Cardiac muscle cell (in vitro differentiated cells and primary cell): ENCODE data around the gene MPG. TPM values are rescaled to one million over a fixed set of nuclear protein-coding genes. Genes with fewer than 3 reads are reported as not detected.

ENCODE experiments used
- DNase-seq, 2 donors: peaks; one replicate each; pipeline versions ENCODE4 v3.0.0 to v3.0.0-alpha.2; 2010 to 2017; ENCODE audit warnings: low read depth in 1 of 2, low spot score in 1 of 2
- H3K27ac ChIP-seq: fragments of 200-600 bp; sonication (generic); 2 replicates; pipeline ENCODE4 v1.5.1; 2016
- H3K27me3 ChIP-seq: fragments of 200-600 bp; sonication (generic); 2 replicates; pipeline ENCODE4 v1.6.0; 2016; ENCODE audit warnings: control low read depth
- H3K36me3 ChIP-seq: fragments of 200-600 bp; sonication (generic); 2 replicates; pipeline ENCODE4 v1.5.1; 2016; ENCODE audit warnings: control low read depth
- H3K4me1 ChIP-seq: fragments of 200-600 bp; sonication (generic); 2 replicates; pipeline ENCODE4 v1.8.1; 2017; ENCODE audit warnings: low read depth, mild to moderate bottlenecking, mixed run types
- H3K4me3 ChIP-seq: fragments of 200-600 bp; sonication (generic); 2 replicates; pipeline ENCODE4 v1.5.1; 2016; ENCODE audit warnings: mild to moderate bottlenecking
- H3K9me3 ChIP-seq: fragments of 200-600 bp; sonication (generic); 2 replicates; pipeline ENCODE4 v1.5.1; 2017; ENCODE audit warnings: low read depth, mild to moderate bottlenecking, control low read depth
- polyA plus RNA-seq: library from polyadenylated mRNA; unstranded; fragments of >200 nt; fragmentation: Nextera tagmentation; extraction: Ambion mirVana; gene quantifications from 2 replicates; pipeline ENCODE4 v1.2.1, GENCODE V29; 2016
- total RNA-seq: library from RNA; depleted of rRNA; stranded (reverse); fragments of >200 nt; gene quantifications from 2 replicates; pipeline ENCODE4 v1.2.3, GENCODE V29; 2016
- TF ChIP-seq, protein P1 (sequence below): IDR thresholded peaks from 2 replicates; pipeline ENCODE4 v1.5.1; 2012; ENCODE audit warnings: low read depth, mild to moderate bottlenecking, low read length

The MPG gene
- total and polyA plus RNA-seq, 2 experiments from 2014 or later = 78.2 to 90.2 TPM

DNA sequence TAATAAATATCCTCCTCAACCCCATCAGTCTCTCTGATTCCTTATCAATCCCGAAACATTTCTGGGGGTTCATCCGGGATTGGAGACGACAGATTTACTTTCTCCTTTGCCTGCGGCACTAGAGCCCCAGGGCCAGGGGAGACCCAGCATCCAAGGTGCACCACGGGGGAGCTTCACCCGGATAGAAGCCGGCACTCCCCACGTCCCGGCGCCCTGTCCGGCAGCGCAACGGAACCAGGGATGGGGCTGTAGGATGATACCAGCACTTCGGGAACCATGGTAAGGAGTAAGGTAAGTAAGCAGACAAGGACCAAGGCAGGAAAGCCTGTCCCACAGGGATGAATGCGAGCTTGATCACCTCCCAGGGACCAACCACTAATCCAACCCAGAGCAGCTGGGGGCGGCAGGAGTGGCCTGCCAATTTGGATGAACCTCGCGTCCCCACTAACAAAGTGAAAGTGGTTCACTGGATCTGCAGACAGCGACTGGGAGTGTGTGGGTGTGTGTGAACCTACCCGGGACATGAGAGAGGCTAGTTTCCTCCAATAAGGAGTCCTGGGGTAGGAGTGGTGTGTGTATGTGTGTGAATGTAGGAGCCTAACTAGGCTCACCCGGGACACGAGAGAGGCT, 36.5 kb upstream of the MPG start:
- TF ChIP-seq, protein P1, sequence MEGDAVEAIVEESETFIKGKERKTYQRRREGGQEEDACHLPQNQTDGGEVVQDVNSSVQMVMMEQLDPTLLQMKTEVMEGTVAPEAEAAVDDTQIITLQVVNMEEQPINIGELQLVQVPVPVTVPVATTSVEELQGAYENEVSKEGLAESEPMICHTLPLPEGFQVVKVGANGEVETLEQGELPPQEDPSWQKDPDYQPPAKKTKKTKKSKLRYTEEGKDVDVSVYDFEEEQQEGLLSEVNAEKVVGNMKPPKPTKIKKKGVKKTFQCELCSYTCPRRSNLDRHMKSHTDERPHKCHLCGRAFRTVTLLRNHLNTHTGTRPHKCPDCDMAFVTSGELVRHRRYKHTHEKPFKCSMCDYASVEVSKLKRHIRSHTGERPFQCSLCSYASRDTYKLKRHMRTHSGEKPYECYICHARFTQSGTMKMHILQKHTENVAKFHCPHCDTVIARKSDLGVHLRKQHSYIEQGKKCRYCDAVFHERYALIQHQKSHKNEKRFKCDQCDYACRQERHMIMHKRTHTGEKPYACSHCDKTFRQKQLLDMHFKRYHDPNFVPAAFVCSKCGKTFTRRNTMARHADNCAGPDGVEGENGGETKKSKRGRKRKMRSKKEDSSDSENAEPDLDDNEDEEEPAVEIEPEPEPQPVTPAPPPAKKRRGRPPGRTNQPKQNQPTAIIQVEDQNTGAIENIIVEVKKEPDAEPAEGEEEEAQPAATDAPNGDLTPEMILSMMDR = no peak
- peaks cover 5% of the 10 kb centered on the region for H3K36me3 ChIP-seq

DNA sequence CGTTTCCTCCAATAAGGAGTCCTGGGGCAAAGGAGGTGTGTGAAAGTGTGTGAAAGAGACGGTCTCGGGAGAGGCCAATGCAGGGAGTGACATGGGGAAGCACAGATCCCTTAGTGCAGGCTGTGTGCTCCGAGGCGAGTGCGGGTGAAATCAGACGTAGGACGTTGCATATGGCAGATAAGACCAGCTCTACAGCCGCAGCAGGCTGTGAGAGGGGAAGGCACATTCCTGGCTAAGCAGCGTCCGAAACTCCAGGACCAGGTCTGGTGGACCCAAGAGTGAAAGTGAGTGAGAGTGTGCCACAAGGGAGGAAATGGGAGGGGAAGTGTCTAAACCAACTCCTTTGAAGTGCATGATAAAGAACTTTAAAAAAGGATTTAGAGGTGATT, 36.0 kb upstream of the MPG start:
- no peak overlapping the region for H3K4me3 ChIP-seq
- H3K9me3 ChIP-seq = no peaks in the 10 kb centered on the region
- H3K36me3 ChIP-seq = peaks cover 5% of the 10 kb centered on the region
- TF ChIP-seq, protein P1 = no peak
- no peaks in the 10 kb centered on the region for H3K27me3 ChIP-seq
- H3K4me1 ChIP-seq = no peaks in the 10 kb centered on the region
- DNase-seq = no peak
- H3K27ac ChIP-seq = no peak overlapping the region

More for the DNA sequence above, 36.5 kb upstream of the MPG start:
- Histone ChIP-seq H3K27me3 (no peaks in the 10 kb centered on the region), H3K27ac (no peak overlapping the region), H3K4me1 (no peaks in the 10 kb centered on the region), H3K4me3 (no peak overlapping the region), H3K9me3 (no peaks in the 10 kb centered on the region)
- DNase-seq = no peak

- DNase-seq = no peak
- Histone ChIP-seq H3K27ac (no peak overlapping the region), H3K4me3 (no peak overlapping the region), H3K4me1 (no peaks in the 10 kb centered on the region), H3K36me3 (peaks cover 9% of the 10 kb centered on the region), H3K9me3 (no peaks in the 10 kb centered on the region), H3K27me3 (no peaks in the 10 kb centered on the region)
- TF ChIP-seq, protein P1 = no peak
These were observed 35.3 kb upstream of the MPG start for GRCh38 chr16:42691-43090.

- H3K36me3 ChIP-seq = peaks cover 9% of the 10 kb centered on the region
- no peak for DNase-seq
- H3K27ac ChIP-seq = no peak overlapping the region
- no peaks in the 10 kb centered on the region for H3K4me1 ChIP-seq
- no peaks in the 10 kb centered on the region for H3K9me3 ChIP-seq
- TF ChIP-seq, protein P1 = no peak
- H3K27me3 ChIP-seq = no peaks in the 10 kb centered on the region
- no peak overlapping the region for H3K4me3 ChIP-seq
These were observed 34.7 kb upstream of the MPG start for GRCh38 chr16:43294-43693.

DNA sequence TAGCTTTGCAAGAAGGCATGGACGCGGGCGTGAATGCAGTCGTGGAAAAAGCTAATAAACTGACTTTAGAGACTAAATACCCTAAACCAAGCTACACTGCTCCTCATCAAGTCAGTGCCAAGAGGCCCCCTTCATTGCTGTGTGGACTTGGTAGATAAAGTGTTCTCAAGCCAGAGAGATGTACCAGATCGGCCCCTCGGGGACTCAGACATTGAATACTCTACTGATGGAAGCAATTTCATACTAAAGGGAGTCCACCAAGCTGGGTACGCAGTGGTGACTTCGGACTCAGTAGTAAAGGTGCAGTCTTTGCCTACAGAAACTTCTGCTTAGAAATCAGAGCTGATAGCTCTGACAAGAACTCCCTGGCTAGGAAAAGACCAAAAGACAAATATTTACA, 33.4 kb upstream of the MPG start:
- Histone ChIP-seq H3K9me3 (no peaks in the 10 kb centered on the region), H3K36me3 (peaks cover 9% of the 10 kb centered on the region), H3K4me3 (no peak overlapping the region), H3K27ac (no peak overlapping the region), H3K27me3 (no peaks in the 10 kb centered on the region), H3K4me1 (no peaks in the 10 kb centered on the region)
- no peak for DNase-seq
- TF ChIP-seq, protein P1 = no peak
